K562 (cell line): Measurements from ENCODE around the gene TMEM132C.

Experiments
- HMG20B ChIP-seq: fragments of 250-450 bp; sonication (Bioruptor Pico); IDR thresholded peaks from 2 replicates; pipeline ENCODE4 v1.5.0; 2021; ENCODE audit warnings: mild to moderate bottlenecking
- HNRNPK ChIP-seq: fragments of 200-400 bp; formaldehyde crosslinking; IDR thresholded peaks from one replicate; pipeline ENCODE4 v1.6.1; 2018; ENCODE audit warnings: mild to moderate bottlenecking, low read depth, low read length; ENCODE audit not compliant: poor library complexity, severe bottlenecking
- POLR3A ChIP-seq: IDR thresholded peaks from 2 replicates; pipeline ENCODE4 v1.6.1; 2011; ENCODE audit warnings: borderline replicate concordance, mild to moderate bottlenecking, moderate library complexity; ENCODE audit not compliant: insufficient read length, insufficient read depth; ENCODE audit errors: extremely low read depth
- TEAD4 ChIP-seq, 2 experiments: sonication (generic) in 1 of 2; formaldehyde crosslinking in 1 of 2; IDR thresholded peaks; 2 replicates each; pipeline versions ENCODE4 v1.6.1 to v1.8.0; 2012 to 2022; ENCODE audit warnings: borderline replicate concordance in 1 of 2, inconsistent platforms in 1 of 2, low read length in 1 of 2, mild to moderate bottlenecking in 1 of 2, missing genetic modification reagents in 1 of 2
- THRAP3 ChIP-seq: fragments of 450-650 bp; IDR thresholded peaks from 2 replicates; pipeline ENCODE4 v1.6.1; 2016; ENCODE audit warnings: mild to moderate bottlenecking, inconsistent platforms, borderline replicate concordance

- no peak for TF ChIP-seq THRAP3
- TF ChIP-seq HMG20B (CRISPR knock-in tag): no peak
- TF ChIP-seq POLR3A: no peak
- TF ChIP-seq TEAD4 (IDR thresholded peaks at IDR 0.05; ENCODE audit: low read length): no peak
- no peak for TF ChIP-seq TEAD4 (CRISPR knock-in tag; IDR thresholded peaks at IDR 0.05; ENCODE audit: borderline replicate concordance)
- TF ChIP-seq HNRNPK: no peak
Observed at GRCh38 chr12:128702371-128702770, 435.4 kb downstream of the TMEM132C start.
